ENCODE measurements around the gene ERF.

- TF ChIP-seq, protein P1, sequence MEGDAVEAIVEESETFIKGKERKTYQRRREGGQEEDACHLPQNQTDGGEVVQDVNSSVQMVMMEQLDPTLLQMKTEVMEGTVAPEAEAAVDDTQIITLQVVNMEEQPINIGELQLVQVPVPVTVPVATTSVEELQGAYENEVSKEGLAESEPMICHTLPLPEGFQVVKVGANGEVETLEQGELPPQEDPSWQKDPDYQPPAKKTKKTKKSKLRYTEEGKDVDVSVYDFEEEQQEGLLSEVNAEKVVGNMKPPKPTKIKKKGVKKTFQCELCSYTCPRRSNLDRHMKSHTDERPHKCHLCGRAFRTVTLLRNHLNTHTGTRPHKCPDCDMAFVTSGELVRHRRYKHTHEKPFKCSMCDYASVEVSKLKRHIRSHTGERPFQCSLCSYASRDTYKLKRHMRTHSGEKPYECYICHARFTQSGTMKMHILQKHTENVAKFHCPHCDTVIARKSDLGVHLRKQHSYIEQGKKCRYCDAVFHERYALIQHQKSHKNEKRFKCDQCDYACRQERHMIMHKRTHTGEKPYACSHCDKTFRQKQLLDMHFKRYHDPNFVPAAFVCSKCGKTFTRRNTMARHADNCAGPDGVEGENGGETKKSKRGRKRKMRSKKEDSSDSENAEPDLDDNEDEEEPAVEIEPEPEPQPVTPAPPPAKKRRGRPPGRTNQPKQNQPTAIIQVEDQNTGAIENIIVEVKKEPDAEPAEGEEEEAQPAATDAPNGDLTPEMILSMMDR (IDR thresholded peaks at IDR 0.05; ENCODE audit: low read depth, low read length, poor library complexity, severe bottlenecking): no peak
- TF ChIP-seq EZH2phosphoT487 (IDR thresholded peaks at IDR 0.05; ENCODE audit: borderline replicate concordance, low read length): no peak
Measured at GRCh38 chr19:42279155-42279901, 24.4 kb upstream of the ERF start.

Data from DOHH2 (cell line).